T-helper 17 cell (primary cell): Measurements from ENCODE around the gene NAGK. TPM values are rescaled to one million over a fixed set of nuclear protein-coding genes. Genes with fewer than 3 reads are reported as not detected.
"Not testable (repeated sequence)": the region's sequence is repeated elsewhere in the genome, so short reads cannot be mapped to it uniquely, and the experiment has no call there.

Experiments used
- ATAC-seq: fragments of 150-1000 bp; cut with Tn5 transposase; 2 replicates; pipeline ENCODE4 v1.10.0; 2021; ENCODE audit warnings: mild to moderate bottlenecking, moderate library complexity
- DNase-seq, 3 donors: peaks; one replicate each; pipeline versions ENCODE4 v3.0.0 to v3.0.0-alpha.2; 2020 to 2021
- H3K9me3 ChIP-seq: one replicate; pipeline ENCODE4 v1.7.0; 2013; ENCODE audit warnings: low read length, mild to moderate bottlenecking; ENCODE audit not compliant: control insufficient read depth, poor library complexity, severe bottlenecking
- H3K27ac Mint-ChIP-seq: one replicate; pipeline ENCODE4 v1.8.0; 2022; ENCODE audit warnings: mild to moderate bottlenecking, moderate library complexity, mixed read lengths
- H3K27me3 Mint-ChIP-seq: one replicate; pipeline ENCODE4 v1.8.0; 2022; ENCODE audit warnings: mixed read lengths
- H3K36me3 Mint-ChIP-seq: one replicate; pipeline ENCODE4 v1.8.0; 2022; ENCODE audit warnings: low read depth, mixed read lengths
- H3K4me1 Mint-ChIP-seq: one replicate; pipeline ENCODE4 v1.8.0; 2022; ENCODE audit warnings: mild to moderate bottlenecking, mixed read lengths
- H3K4me3 Mint-ChIP-seq: one replicate; pipeline ENCODE4 v1.8.0; 2022; ENCODE audit warnings: mild to moderate bottlenecking, moderate library complexity, mixed read lengths
- total RNA-seq, 4 donors: library from RNA in 2 of 4; stranded (reverse) in 2 of 4; gene quantifications; one replicate each; pipeline ENCODE4 v1.2.3 and lab custom pipeline; 2022 to 2026

Gene NAGK
- total RNA-seq, 2 donors from 2014 or later: 75.0 to 102 TPM

DNA sequence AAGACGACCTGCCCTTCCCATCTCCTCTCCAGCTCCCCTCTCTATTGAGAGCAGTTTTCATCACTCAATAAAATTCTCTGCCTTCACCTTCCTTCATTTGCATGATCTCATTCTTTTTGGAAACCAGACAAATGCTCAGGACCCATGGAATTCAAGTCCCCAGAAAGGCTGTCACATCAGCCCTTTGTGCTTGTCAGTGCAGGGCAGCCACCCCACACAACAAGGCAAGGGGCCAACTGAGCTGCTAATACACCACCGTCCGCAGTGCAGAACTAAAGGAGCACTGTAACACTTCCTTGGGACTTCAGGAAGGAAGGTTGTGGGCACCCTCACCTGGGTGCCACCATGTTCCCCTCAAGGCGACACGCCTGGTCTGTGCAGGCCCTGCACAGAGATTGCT lies 35.4 kb downstream of the NAGK start:
- no peak overlapping the region for H3K27ac Mint-ChIP-seq
- ATAC-seq (no peak), DNase-seq (no peak)
- no peaks in the 10 kb centered on the region for H3K27me3 Mint-ChIP-seq
- peaks cover under 1% of the 10 kb centered on the region for H3K36me3 Mint-ChIP-seq
- H3K4me1 Mint-ChIP-seq: peaks cover 2% of the 10 kb centered on the region
- H3K9me3 ChIP-seq: no peaks in the 10 kb centered on the region
- no peak overlapping the region for H3K4me3 Mint-ChIP-seq

GRCh38 chr2:71106463-71106862 lies 38.0 kb downstream of the NAGK start:
- H3K27ac Mint-ChIP-seq, H3K4me3 Mint-ChIP-seq, H3K36me3 Mint-ChIP-seq, H3K27me3 Mint-ChIP-seq, H3K9me3 ChIP-seq, H3K4me1 Mint-ChIP-seq, ATAC-seq, DNase-seq: not testable (repeated sequence)

GRCh38 chr2:71108091-71108490 lies 39.6 kb downstream of the NAGK start:
- Mint-ChIP-seq H3K27me3 (no peaks in the 10 kb centered on the region), H3K27ac (no peak overlapping the region), H3K4me3 (no peak overlapping the region), H3K36me3 (peaks cover 6% of the 10 kb centered on the region), H3K4me1 (peaks cover 10% of the 10 kb centered on the region)
- DNase-seq (no peak), ATAC-seq (no peak)
- no peaks in the 10 kb centered on the region for H3K9me3 ChIP-seq

- H3K36me3 Mint-ChIP-seq: peaks cover 16% of the 10 kb centered on the region
- H3K4me1 Mint-ChIP-seq: peaks cover 16% of the 10 kb centered on the region
- DNase-seq: no peak
- H3K9me3 ChIP-seq: no peaks in the 10 kb centered on the region
- H3K4me3 Mint-ChIP-seq: no peak overlapping the region
- no peak for ATAC-seq
- no peak overlapping the region for H3K27ac Mint-ChIP-seq
- H3K27me3 Mint-ChIP-seq: no peaks in the 10 kb centered on the region
These were observed 45.4 kb downstream of the NAGK start for GRCh38 chr2:71113843-71114242.

- no peak overlapping the region for H3K4me3 Mint-ChIP-seq
These were observed 48.6 kb downstream of the NAGK start for GRCh38 chr2:71117063-71117462.

GRCh38 chr2:71120195-71120594 lies 51.7 kb downstream of the NAGK start:
- Mint-ChIP-seq H3K27ac (no peak overlapping the region), H3K27me3 (no peaks in the 10 kb centered on the region), H3K36me3 (peaks cover 4% of the 10 kb centered on the region), H3K4me1 (peaks cover 3% of the 10 kb centered on the region), H3K4me3 (no peak overlapping the region)
- DNase-seq: no peak
- no peaks in the 10 kb centered on the region for H3K9me3 ChIP-seq
- no peak for ATAC-seq

More at GRCh38 chr2:71117063-71117462, 48.6 kb downstream of the NAGK start:
- Mint-ChIP-seq H3K36me3 (peaks cover 13% of the 10 kb centered on the region), H3K27ac (no peak overlapping the region), H3K4me1 (peaks cover 11% of the 10 kb centered on the region), H3K27me3 (no peaks in the 10 kb centered on the region)
- no peak for ATAC-seq
- DNase-seq: no peak
- no peaks in the 10 kb centered on the region for H3K9me3 ChIP-seq

DNA sequence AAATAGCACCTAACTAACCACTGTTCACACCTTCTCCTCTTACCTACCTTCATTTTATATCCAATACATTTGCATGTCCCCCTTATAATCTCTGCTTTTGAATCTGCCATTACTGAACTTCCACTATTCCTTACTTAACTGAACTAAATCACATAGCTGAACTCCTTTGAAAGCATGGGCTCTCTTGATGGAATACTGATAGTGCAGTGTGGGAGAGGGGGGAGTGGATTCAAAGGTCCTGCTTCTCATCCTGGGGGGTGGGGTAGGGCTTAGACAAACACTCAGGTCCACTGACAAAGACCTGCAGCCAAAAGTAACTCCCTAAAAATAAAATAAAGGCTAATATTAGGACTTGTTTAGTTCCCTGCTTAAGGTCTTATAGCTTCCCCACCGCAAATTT lies 53.0 kb downstream of the NAGK start:
- ATAC-seq: no peak
- H3K9me3 ChIP-seq: no peaks in the 10 kb centered on the region
- no peak overlapping the region for H3K27ac Mint-ChIP-seq
- DNase-seq: no peak
- H3K36me3 Mint-ChIP-seq: peaks cover 4% of the 10 kb centered on the region
- no peak overlapping the region for H3K4me3 Mint-ChIP-seq
- peaks cover 5% of the 10 kb centered on the region for H3K4me1 Mint-ChIP-seq
- H3K27me3 Mint-ChIP-seq: no peaks in the 10 kb centered on the region

DNA sequence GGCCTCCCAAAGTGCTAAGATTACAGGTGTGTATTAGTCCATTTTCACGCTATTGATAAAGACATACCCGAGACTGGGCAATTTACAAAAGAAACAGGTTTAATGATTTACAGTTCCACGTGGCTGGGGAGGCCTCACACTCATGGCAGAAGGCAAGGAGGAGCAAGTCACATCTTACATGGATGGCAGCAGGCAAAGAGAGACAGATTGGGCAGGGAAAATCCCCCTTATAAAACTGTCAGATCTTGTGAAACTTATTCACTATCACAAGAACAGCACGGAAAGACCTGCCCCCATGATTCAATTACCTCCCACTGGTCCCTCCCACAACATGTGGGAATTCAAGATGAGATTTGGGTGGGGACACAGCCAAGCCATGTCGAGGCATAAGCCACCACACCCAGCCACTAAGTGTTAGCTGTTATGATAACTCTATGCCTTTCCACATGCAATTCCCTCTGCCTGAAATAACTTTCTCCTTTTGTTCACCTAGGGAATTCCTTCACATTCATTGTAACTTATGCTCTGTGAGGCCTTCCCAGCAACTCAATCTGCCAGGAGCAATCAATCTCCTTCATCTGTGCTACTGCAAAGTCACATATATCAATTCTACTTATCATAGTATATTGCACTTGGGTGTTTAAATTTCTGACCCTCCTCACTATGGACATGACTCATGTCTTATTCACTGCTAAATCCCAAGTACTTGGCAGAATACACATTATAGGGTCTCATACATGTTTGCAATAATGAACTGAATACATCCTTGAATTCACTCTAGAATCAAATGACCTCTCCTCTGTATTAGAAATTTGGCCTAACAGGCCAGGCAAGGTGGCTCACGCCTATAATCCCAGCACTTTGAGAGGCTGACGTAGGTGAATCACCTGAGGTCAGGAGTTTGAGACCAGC lies 54.2 kb downstream of the NAGK start:
- Mint-ChIP-seq H3K27ac (no peak overlapping the region), H3K4me1 (peaks cover 5% of the 10 kb centered on the region), H3K4me3 (no peak overlapping the region), H3K36me3 (peaks cover 4% of the 10 kb centered on the region), H3K27me3 (no peaks in the 10 kb centered on the region)
- DNase-seq (no peak), ATAC-seq (no peak)
- H3K9me3 ChIP-seq: no peaks in the 10 kb centered on the region

- Mint-ChIP-seq H3K27ac (peak overlapping the region; percentile 19), H3K4me1 (peaks cover 12% of the 10 kb centered on the region), H3K27me3 (no peaks in the 10 kb centered on the region), H3K4me3 (no peak overlapping the region), H3K36me3 (peaks cover 2% of the 10 kb centered on the region)
- ATAC-seq: no peak
- no peak for DNase-seq
- no peaks in the 10 kb centered on the region for H3K9me3 ChIP-seq
These were observed 57.3 kb downstream of the NAGK start for GRCh38 chr2:71125506-71126294.

DNA sequence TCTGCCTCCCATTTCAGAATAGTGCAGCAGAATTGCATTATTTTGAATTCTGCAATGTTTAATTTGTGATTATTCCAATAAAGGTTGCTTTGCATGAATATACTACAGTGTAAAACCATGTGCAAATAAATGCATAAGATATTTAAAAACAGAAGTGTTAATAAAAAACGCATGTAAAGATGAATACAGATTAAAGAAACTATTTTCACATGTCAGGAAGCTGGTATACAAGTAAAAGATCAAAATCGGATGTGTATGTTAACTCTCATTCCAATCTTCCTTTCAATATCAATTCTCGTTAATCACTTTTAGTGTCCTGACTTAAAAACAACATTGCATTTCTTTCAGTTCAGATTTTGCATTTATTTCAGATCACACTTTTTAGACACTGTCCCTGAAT lies 58.5 kb downstream of the NAGK start:
- no peak overlapping the region for H3K27ac Mint-ChIP-seq
- ATAC-seq (no peak), DNase-seq (no peak)

More for the DNA sequence above, 58.5 kb downstream of the NAGK start:
- Mint-ChIP-seq H3K27me3 (no peaks in the 10 kb centered on the region), H3K4me3 (no peak overlapping the region), H3K36me3 (peaks cover 2% of the 10 kb centered on the region), H3K4me1 (peaks cover 12% of the 10 kb centered on the region)
- no peaks in the 10 kb centered on the region for H3K9me3 ChIP-seq

Other genes with a start within 250 kb of the NAGK start
- under 1 TPM in 1 of 2 donors, not detected in 1; 0.15 TPM for gene CLEC4F, start 248.0 kb upstream of the NAGK start, total RNA-seq
- under 1 TPM in 1 of 2 donors, not detected in 1; 0.23 TPM for gene CD207, start 232.8 kb upstream of the NAGK start, total RNA-seq
- not detected for gene VAX2, start 168.1 kb upstream of the NAGK start, total RNA-seq
- gene ATP6V1B1, start 132.7 kb upstream of the NAGK start, total RNA-seq: not detected
- under 1 TPM; 0.34 to 0.80 TPM for gene ANKRD53, start 90.0 kb upstream of the NAGK start, total RNA-seq
- 10 to 100 TPM; 30.0 to 31.3 TPM for gene TEX261, start 73.8 kb upstream of the NAGK start, total RNA-seq
- gene MCEE, start 61.6 kb downstream of the NAGK start, total RNA-seq: 10 to 100 TPM in 1 of 2 donors, 1 to 10 TPM in 1; 9.6 to 11.3 TPM
- gene MPHOSPH10, start 62.0 kb downstream of the NAGK start, total RNA-seq: 10 to 100 TPM; 28.3 to 42.3 TPM
- gene PAIP2B, start 158.5 kb downstream of the NAGK start, total RNA-seq: 1 to 10 TPM; 2.4 to 2.9 TPM